Epithelial cell of esophagus (primary cell): ENCODE results near the gene KIAA0825.
"Not testable (repeated sequence)": the region's sequence is repeated elsewhere in the genome, so short reads cannot be mapped to it uniquely, and the experiment has no call there.

ENCODE experiments used
- DNase-seq: peaks from one replicate; pipeline ENCODE4 v3.0.0; 2010; ENCODE audit warnings: low read depth
- H3K4me3 ChIP-seq: 2 replicates; pipeline ENCODE4 v1.5.1; 2011; ENCODE audit warnings: mild to moderate bottlenecking, low read length, control low read depth
- CTCF ChIP-seq: IDR thresholded peaks from 2 replicates; pipeline ENCODE4 v1.5.1; 2011; ENCODE audit warnings: low read depth, mild to moderate bottlenecking, low read length, control low read depth, inconsistent platforms; ENCODE audit not compliant: insufficient read depth; ENCODE audit errors: missing control alignments

Gene KIAA0825

DNA sequence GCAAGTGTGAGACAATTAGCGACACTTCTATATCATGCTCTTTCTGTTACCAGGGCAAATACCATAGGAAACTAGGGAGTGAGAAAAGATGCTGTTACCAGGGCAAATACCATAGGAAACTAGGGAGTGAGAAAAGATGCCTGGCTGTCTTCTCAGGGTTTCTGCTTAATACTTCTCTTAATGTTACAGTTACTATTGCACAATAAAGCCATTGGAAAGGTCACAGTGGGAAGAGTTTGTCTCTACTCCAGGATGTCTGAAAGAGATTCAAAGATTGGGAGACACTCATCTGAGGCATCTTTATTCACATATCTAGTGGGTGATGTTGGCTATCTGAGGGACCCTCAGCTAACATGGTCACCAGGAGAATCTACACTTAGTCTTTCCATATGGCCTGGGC lies 445.3 kb downstream of the KIAA0825 start:
- TF ChIP-seq CTCF: no peak
- DNase-seq: no peak
- H3K4me3 ChIP-seq: no peak overlapping the region

GRCh38 chr5:94171070-94171469 lies 447.3 kb downstream of the KIAA0825 start:
- H3K4me3 ChIP-seq: not testable (repeated sequence)

DNA sequence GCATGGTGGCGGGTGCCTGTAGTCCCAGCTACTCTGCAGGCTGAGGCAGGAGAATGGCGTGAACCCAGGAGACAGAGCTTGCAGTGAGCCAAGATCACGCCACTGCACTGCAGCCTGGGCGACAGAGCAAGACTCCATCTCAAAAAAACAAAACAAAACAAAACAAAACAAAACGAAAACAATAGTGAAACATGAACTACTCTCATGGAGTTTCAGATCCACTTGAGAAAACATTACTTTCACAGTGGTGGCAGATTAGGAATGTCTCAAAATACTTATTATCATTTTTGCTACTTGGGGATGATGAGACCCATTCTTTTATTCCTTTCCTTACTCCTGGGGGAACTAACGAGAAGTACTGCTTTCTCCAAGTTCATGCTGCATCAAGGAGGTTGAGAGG lies 448.2 kb downstream of the KIAA0825 start:
- not testable (repeated sequence) for H3K4me3 ChIP-seq, DNase-seq

More at GRCh38 chr5:94171070-94171469, 447.3 kb downstream of the KIAA0825 start:
- DNase-seq: not testable (repeated sequence)

DNA sequence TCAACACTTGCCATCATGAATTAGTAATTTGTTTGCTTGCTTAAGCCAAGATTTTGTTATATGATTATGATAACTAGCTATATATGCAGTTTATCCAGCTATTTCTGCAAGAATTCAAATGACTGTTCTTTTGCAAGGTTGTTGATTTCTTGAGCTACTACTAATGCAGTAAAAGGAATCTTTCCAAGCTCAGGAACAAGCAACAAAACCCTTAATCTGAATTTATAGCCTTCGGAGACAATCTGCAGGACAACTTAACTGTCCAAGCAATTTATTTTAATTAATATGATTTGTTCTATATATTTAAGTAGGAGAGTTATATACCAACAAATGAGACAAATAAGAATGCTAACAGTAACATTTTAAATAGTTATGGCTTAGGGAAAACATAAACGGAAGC lies 450.3 kb downstream of the KIAA0825 start:
- DNase-seq: no peak
- no peak overlapping the region for H3K4me3 ChIP-seq
- TF ChIP-seq CTCF: no peak

DNA sequence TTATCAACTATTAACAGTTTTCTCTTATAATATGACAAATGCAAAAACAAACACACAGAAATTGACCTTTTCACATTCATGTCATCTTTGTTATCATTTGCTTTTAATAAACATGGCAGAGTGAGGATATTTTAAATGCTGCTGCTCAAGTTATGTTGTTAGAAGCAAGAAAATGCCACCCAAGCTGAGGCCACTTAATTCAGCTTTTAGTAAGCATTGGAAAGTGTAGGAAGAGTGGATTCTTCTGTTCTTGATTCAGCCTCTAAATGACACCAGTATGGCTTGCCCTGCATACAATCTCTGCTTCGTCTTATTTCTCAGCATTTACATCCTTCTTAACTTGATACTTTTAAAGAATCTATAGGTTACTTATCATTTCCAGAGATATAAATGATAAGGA lies 456.6 kb downstream of the KIAA0825 start:
- no peak for TF ChIP-seq CTCF
- no peak for DNase-seq
- H3K4me3 ChIP-seq: no peak overlapping the region

DNA sequence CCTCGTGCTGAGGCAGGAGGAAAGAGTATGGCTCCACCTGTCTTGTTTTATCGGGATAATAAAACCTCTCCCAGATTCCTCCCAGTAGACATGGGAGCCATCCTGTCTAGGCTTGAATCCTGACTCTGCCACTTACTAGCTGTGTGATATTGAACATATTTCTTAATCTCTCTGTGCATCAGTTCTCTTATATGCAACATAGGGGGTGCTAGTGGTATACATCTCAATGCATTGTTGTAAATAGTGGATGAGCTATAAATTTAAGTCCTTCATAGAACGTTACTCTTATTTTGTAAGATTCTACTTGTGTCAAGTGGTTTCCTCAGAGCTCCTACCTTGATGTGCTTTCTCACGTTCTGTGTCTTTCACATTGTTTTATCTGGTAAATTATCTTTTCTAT lies 459.3 kb downstream of the KIAA0825 start:
- DNase-seq: no peak
- TF ChIP-seq CTCF: no peak

GRCh38 chr5:94157704-94158539 lies 460.5 kb downstream of the KIAA0825 start:
- TF ChIP-seq CTCF: no peak
- no peak for DNase-seq
- H3K4me3 ChIP-seq: no peak overlapping the region

More for the DNA sequence above, 459.3 kb downstream of the KIAA0825 start:
- H3K4me3 ChIP-seq: no peak overlapping the region

GRCh38 chr5:94154672-94155071 lies 463.7 kb downstream of the KIAA0825 start:
- no peak overlapping the region for H3K4me3 ChIP-seq
- DNase-seq: no peak
- TF ChIP-seq CTCF: no peak
